ENCODE data around the gene TTLL4. TPM values are rescaled to one million over a fixed set of nuclear protein-coding genes. Genes with fewer than 3 reads are reported as not detected.

TTLL4 gene
- total RNA-seq, 2 experiments from 2014 or later = 38.2 to 68.0 TPM

- Histone ChIP-seq H3K9me3 (ENCODE audit: low read length) (no peaks in the 10 kb centered on the region), H3K9me2 (ENCODE audit: insufficient read depth, low read length) (no peaks in the 10 kb centered on the region), H3K27ac (ENCODE audit: low read depth, low read length, poor library complexity, severe bottlenecking) (no peak overlapping the region), H3K4me1 (ENCODE audit: insufficient read depth, low read length, poor library complexity, severe bottlenecking) (peaks cover 15% of the 10 kb centered on the region), H2AFZ (ENCODE audit: low read length) (no peak overlapping the region), H3K79me2 (ENCODE audit: insufficient read depth, low read depth, low read length) (peaks cover 24% of the 10 kb centered on the region), H3K36me3 (ENCODE audit: insufficient read depth, low read length) (peaks cover 71% of the 10 kb centered on the region), H3K4me3 (ENCODE audit: low read depth, low read length, poor library complexity, severe bottlenecking) (no peak overlapping the region), H3K4me2 (ENCODE audit: low read length) (no peak overlapping the region), H4K20me1 (ENCODE audit: insufficient read depth, low read length) (peaks cover 1% of the 10 kb centered on the region; the same call in 1 of the 2 replicates)
- ChIA-PET POLR2A (no interaction called here), CTCF (ENCODE audit: unreplicated experiment) (no interaction called here)
- no TSS peak for BruUV-seq (replicated peaks)
- DNase-seq (ENCODE audit: low spot score) = no peak
- no peak for TF ChIP-seq EZH2phosphoT487 (IDR thresholded peaks at IDR 0.05; ENCODE audit: borderline replicate concordance, low read depth, low read length)
- TF ChIP-seq CTCF (conservative IDR thresholded peaks at IDR 0.05; ENCODE audit: low read length) = no peak
- intact Hi-C loops (cut with micrococcal nuclease; ENCODE audit: unreplicated experiment) = no loop called here
Observed at GRCh38 chr2:218662827-218663226, 47.8 kb upstream of the TTLL4 start.

- intact Hi-C loops (cut with micrococcal nuclease; ENCODE audit: unreplicated experiment) = no loop called here
- no TSS peak for BruUV-seq (replicated peaks)
- Histone ChIP-seq H3K9me2 (ENCODE audit: insufficient read depth, low read length) (no peaks in the 10 kb centered on the region), H3K27ac (ENCODE audit: low read depth, low read length, poor library complexity, severe bottlenecking) (no peak overlapping the region), H3K9me3 (ENCODE audit: low read length) (no peaks in the 10 kb centered on the region), H3K4me2 (ENCODE audit: low read length) (no peak overlapping the region), H2AFZ (ENCODE audit: low read length) (no peak overlapping the region), H4K20me1 (ENCODE audit: insufficient read depth, low read length) (no peaks in the 10 kb centered on the region), H3K4me3 (ENCODE audit: low read depth, low read length, poor library complexity, severe bottlenecking) (no peak overlapping the region), H3K4me1 (ENCODE audit: insufficient read depth, low read length, poor library complexity, severe bottlenecking) (peaks cover 9% of the 10 kb centered on the region), H3K79me2 (ENCODE audit: insufficient read depth, low read depth, low read length) (peaks cover 13% of the 10 kb centered on the region; the same call in 1 of the 2 replicates), H3K36me3 (ENCODE audit: insufficient read depth, low read length) (peaks cover 73% of the 10 kb centered on the region)
- ChIA-PET POLR2A (no interaction called here), CTCF (ENCODE audit: unreplicated experiment) (no interaction called here)
- TF ChIP-seq EZH2phosphoT487 (IDR thresholded peaks at IDR 0.05; ENCODE audit: borderline replicate concordance, low read depth, low read length) = no peak
- TF ChIP-seq CTCF (conservative IDR thresholded peaks at IDR 0.05; ENCODE audit: low read length) = no peak
- DNase-seq (ENCODE audit: low spot score) = no peak
Observed at GRCh38 chr2:218663901-218664300, 46.7 kb upstream of the TTLL4 start.

- ChIA-PET POLR2A (no interaction called here), CTCF (ENCODE audit: unreplicated experiment) (no interaction called here)
- H2AFZ ChIP-seq (ENCODE audit: low read length) = no peak overlapping the region
- H4K20me1 ChIP-seq (ENCODE audit: insufficient read depth, low read length) = no peaks in the 10 kb centered on the region
- no peak for TF ChIP-seq CTCF (conservative IDR thresholded peaks at IDR 0.05; ENCODE audit: low read length)
- no peak for TF ChIP-seq EZH2phosphoT487 (IDR thresholded peaks at IDR 0.05; ENCODE audit: borderline replicate concordance, low read depth, low read length)
- H3K27ac ChIP-seq (ENCODE audit: low read depth, low read length, poor library complexity, severe bottlenecking) = no peak overlapping the region
- no peak for DNase-seq (ENCODE audit: low spot score)
- BruUV-seq (replicated peaks) = no TSS peak
- H3K4me3 ChIP-seq (ENCODE audit: low read depth, low read length, poor library complexity, severe bottlenecking) = no peak overlapping the region
- H3K9me3 ChIP-seq (ENCODE audit: low read length) = no peaks in the 10 kb centered on the region
- H3K9me2 ChIP-seq (ENCODE audit: insufficient read depth, low read length) = no peaks in the 10 kb centered on the region
- intact Hi-C loops (cut with micrococcal nuclease; ENCODE audit: unreplicated experiment) = no loop called here
- no peak overlapping the region for H3K4me2 ChIP-seq (ENCODE audit: low read length)
- peaks cover 73% of the 10 kb centered on the region for H3K36me3 ChIP-seq (ENCODE audit: insufficient read depth, low read length)
- peaks cover 9% of the 10 kb centered on the region for H3K4me1 ChIP-seq (ENCODE audit: insufficient read depth, low read length, poor library complexity, severe bottlenecking)
- H3K79me2 ChIP-seq (ENCODE audit: insufficient read depth, low read depth, low read length) = peaks cover 12% of the 10 kb centered on the region; the same call in 1 of the 2 replicates
Observed at GRCh38 chr2:218664653-218665052, 46.0 kb upstream of the TTLL4 start.

Data from OCI-LY7 (cell line).